Endometrial microvascular endothelial cells (primary cell): Measurements from ENCODE around the gene INS. TPM values are rescaled to one million over a fixed set of nuclear protein-coding genes. Genes with fewer than 3 reads are reported as not detected.
"Not testable (repeated sequence)": the region's sequence is repeated elsewhere in the genome, so short reads cannot be mapped to it uniquely, and the experiment has no call there.

Source experiments
- in situ Hi-C: cut with HindIII; loops from 2 replicates; pipeline ENCODE4 v1.10.0; 2017; ENCODE audit warnings: low sequenced_read_pairs, low pct_unique_long_range_greater_than_20kb; ENCODE audit errors: inconsistent ontology term
- total RNA-seq: library from RNA; depleted of rRNA; stranded (reverse); fragments of >200 nt; gene quantifications from one replicate; pipeline ENCODE4 v1.2.3, GENCODE V29; 2015; ENCODE audit errors: inconsistent ontology term

Gene INS
- total RNA-seq, 1 donor from 2014 or later = not detected

GRCh38 chr11:2185324-2186085, 24.5 kb upstream of the INS start:
- in situ Hi-C loops = no loop called here

- in situ Hi-C loops = no loop called here
Observed at GRCh38 chr11:2182692-2183474, 21.9 kb upstream of the INS start.

- in situ Hi-C loops = no loop called here
Observed at GRCh38 chr11:2182075-2182474, 21.1 kb upstream of the INS start.

- in situ Hi-C loops = no loop called here
Observed at GRCh38 chr11:2180789-2181370, 19.9 kb upstream of the INS start.

GRCh38 chr11:2180347-2180746, 19.3 kb upstream of the INS start:
- in situ Hi-C loops = no loop called here

GRCh38 chr11:2179516-2179915, 18.5 kb upstream of the INS start:
- in situ Hi-C loops = no loop called here

GRCh38 chr11:2178906-2179494, 18.0 kb upstream of the INS start:
- in situ Hi-C loops = no loop called here

- in situ Hi-C loops = not testable (repeated sequence)
Observed at GRCh38 chr11:2178055-2178773, 17.2 kb upstream of the INS start.

GRCh38 chr11:2177076-2177475, 16.1 kb upstream of the INS start:
- in situ Hi-C loops = no loop called here

GRCh38 chr11:2176389-2176900, 15.4 kb upstream of the INS start:
- in situ Hi-C loops = no loop called here

- in situ Hi-C loops = no loop called here
Observed at GRCh38 chr11:2175659-2176058, 14.7 kb upstream of the INS start.

- in situ Hi-C loops = no loop called here
Observed at GRCh38 chr11:2174361-2174760, 13.4 kb upstream of the INS start.

GRCh38 chr11:2173761-2174160, 12.8 kb upstream of the INS start:
- in situ Hi-C loops = no loop called here

GRCh38 chr11:2173150-2173693, 12.2 kb upstream of the INS start:
- in situ Hi-C loops = no loop called here

- in situ Hi-C loops = no loop called here
Observed at GRCh38 chr11:2172676-2173075, 11.7 kb upstream of the INS start.

GRCh38 chr11:2171591-2172003, 10.6 kb upstream of the INS start, which contains the start of gene TH:
TSS of gene TH (minus strand) at chr11:2171815. CDS start at chr11:2171786, 29 bp downstream.
- in situ Hi-C loops = no loop called here

- in situ Hi-C loops = no loop called here
Observed at GRCh38 chr11:2169626-2170570, 8.9 kb upstream of the INS start.
